ENCODE measurements around the gene CACTIN.
"Not testable (repeated sequence)": the region's sequence is repeated elsewhere in the genome, so short reads cannot be mapped to it uniquely, and the experiment has no call there.

CACTIN gene

GRCh38 chr19:3626473-3627350 is at the start of gene CACTIN:
Gene CACTIN, minus strand, starts transcription at chr19:3626790. Its CDS starts 28 bp downstream, at chr19:3626762.
- peak; percentile 95 for DNase-seq (ENCODE audit: low read depth)

GRCh38 chr19:3674784-3675543 is 48.4 kb upstream of the CACTIN start:
- DNase-seq (ENCODE audit: low read depth) = no peak

GRCh38 chr19:3673506-3674439 is 47.2 kb upstream of the CACTIN start:
- no peak for DNase-seq (ENCODE audit: low read depth)

- DNase-seq (ENCODE audit: low read depth) = no peak
Measured at GRCh38 chr19:3672993-3673392, 46.4 kb upstream of the CACTIN start.

- no peak for DNase-seq (ENCODE audit: low read depth)
Measured at GRCh38 chr19:3672575-3672948, 46.0 kb upstream of the CACTIN start.

GRCh38 chr19:3671680-3672574 is 45.3 kb upstream of the CACTIN start:
- DNase-seq (ENCODE audit: low read depth) = no peak

GRCh38 chr19:3670796-3671679 is 44.4 kb upstream of the CACTIN start:
- DNase-seq (ENCODE audit: low read depth) = no peak

- DNase-seq (ENCODE audit: low read depth) = no peak
Measured at GRCh38 chr19:3669947-3670795, 43.6 kb upstream of the CACTIN start.

GRCh38 chr19:3669082-3669946 is 42.7 kb upstream of the CACTIN start:
- DNase-seq (ENCODE audit: low read depth) = no peak

GRCh38 chr19:3668331-3669081 is 41.9 kb upstream of the CACTIN start:
- no peak for DNase-seq (ENCODE audit: low read depth)

- DNase-seq (ENCODE audit: low read depth) = no peak
Measured at GRCh38 chr19:3667766-3668165, 41.2 kb upstream of the CACTIN start.

GRCh38 chr19:3667037-3667638 is 40.5 kb upstream of the CACTIN start:
- DNase-seq (ENCODE audit: low read depth) = no peak

GRCh38 chr19:3666545-3666856 is 39.9 kb upstream of the CACTIN start:
- DNase-seq (ENCODE audit: low read depth) = not testable (repeated sequence)

GRCh38 chr19:3665681-3666544 is 39.3 kb upstream of the CACTIN start:
- DNase-seq (ENCODE audit: low read depth) = no peak

- no peak for DNase-seq (ENCODE audit: low read depth)
Measured at GRCh38 chr19:3664879-3665642, 38.5 kb upstream of the CACTIN start.

All from HS-5 (cell line).